Mucosa of stomach (tissue), 1 donor: Measurements from ENCODE around the gene SEMA7A.

Experiments used
- H3K27me3 ChIP-seq: one replicate; pipeline ENCODE4 v1.7.0; 2013; ENCODE audit warnings: mild to moderate bottlenecking, low read length; ENCODE audit not compliant: control insufficient read depth, insufficient read depth
- H3K36me3 ChIP-seq: one replicate; pipeline ENCODE4 v1.7.0; 2013; ENCODE audit warnings: low read length; ENCODE audit not compliant: control insufficient read depth, insufficient read depth
- H3K4me1 ChIP-seq: one replicate; pipeline ENCODE4 v1.7.0; 2013; ENCODE audit warnings: mild to moderate bottlenecking, low read length; ENCODE audit not compliant: control insufficient read depth, insufficient read depth
- H3K4me3 ChIP-seq: one replicate; pipeline ENCODE4 v1.7.0; 2013; ENCODE audit warnings: low read length
- H3K9ac ChIP-seq: one replicate; pipeline ENCODE4 v1.7.0; 2013; ENCODE audit warnings: mild to moderate bottlenecking, low read length, moderate library complexity
- H3K9me3 ChIP-seq: one replicate; pipeline ENCODE4 v1.7.0; 2013; ENCODE audit warnings: mild to moderate bottlenecking, low read length, moderate library complexity; ENCODE audit not compliant: control insufficient read depth
- donor health status: Pancreatic carcinoma.

The SEMA7A gene

GRCh38 chr15:74424901-74425528 is 8.7 kb downstream of the SEMA7A start:
- Histone ChIP-seq H3K27me3 (no peaks in the 10 kb centered on the region), H3K4me3 (no peak overlapping the region), H3K4me1 (no peaks in the 10 kb centered on the region), H3K9me3 (no peaks in the 10 kb centered on the region), H3K9ac (no peak overlapping the region), H3K36me3 (no peaks in the 10 kb centered on the region)

DNA sequence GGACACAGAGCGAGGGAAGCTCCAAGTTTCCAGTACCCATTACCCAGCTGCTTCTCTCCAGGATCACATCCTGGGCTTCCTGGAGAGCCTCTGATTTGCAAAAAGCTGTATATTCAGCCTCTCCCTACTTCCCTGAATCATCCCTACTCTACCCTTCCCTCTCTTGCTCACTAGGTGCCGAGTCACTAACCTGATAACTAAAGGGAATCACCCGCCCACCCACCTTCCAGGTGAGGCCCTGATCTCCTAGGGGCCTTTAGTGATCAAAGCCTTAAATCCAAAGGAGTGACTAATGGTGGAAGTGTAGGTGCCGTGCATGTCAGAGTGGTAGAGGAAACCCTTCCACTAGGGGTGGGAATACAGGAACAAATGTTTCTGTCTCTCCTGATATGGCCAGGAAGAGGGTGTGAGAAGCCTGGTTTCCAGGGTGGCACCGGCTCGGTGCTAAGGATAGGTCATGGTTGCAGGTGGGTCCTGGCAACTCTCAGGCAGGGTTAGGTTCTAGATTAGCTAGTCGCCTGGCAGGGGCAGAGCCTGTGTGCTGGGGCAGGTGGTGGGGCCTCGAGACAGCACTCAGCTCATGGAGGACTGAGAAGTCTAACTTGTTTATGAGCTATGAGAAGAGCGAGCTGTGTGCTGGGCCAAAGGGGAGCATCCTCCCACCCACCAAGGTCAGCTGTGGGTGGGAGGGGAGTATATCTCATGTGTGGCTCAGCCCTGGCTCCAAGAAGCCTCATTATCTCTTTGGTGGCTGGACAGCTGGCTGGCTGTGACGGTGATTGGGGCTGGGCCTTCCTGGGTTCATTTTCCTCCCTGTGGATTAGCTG is 10.1 kb downstream of the SEMA7A start:
- no peak overlapping the region for H3K9ac ChIP-seq
- H3K36me3 ChIP-seq, result no peaks in the 10 kb centered on the region
- H3K4me3 ChIP-seq, result no peak overlapping the region
- no peaks in the 10 kb centered on the region for H3K27me3 ChIP-seq
- H3K4me1 ChIP-seq, result peaks cover 6% of the 10 kb centered on the region
- no peaks in the 10 kb centered on the region for H3K9me3 ChIP-seq

- Histone ChIP-seq H3K4me3 (no peak overlapping the region), H3K27me3 (no peaks in the 10 kb centered on the region), H3K9me3 (no peaks in the 10 kb centered on the region), H3K9ac (no peak overlapping the region), H3K4me1 (peaks cover 9% of the 10 kb centered on the region), H3K36me3 (no peaks in the 10 kb centered on the region)
Measured at GRCh38 chr15:74422652-74423430, 10.9 kb downstream of the SEMA7A start.

DNA sequence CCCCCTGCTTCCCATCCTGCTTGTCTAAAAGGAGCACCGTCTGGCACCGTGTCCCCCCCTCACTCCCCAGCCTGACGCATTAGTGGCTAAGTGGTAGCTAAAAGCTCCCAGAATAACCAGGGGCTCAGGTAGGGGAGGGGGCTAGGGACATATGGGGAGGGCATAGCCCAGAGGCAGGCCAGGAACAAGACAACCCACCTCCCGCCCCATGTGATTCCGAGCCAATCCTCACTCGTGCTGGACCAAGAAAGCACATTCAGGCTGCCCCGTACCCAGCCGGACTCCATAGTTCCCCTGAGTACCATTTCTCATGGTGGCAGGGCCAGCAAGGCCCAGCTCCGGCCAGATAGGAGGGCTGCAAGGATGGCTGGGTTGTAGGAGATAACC is 11.5 kb downstream of the SEMA7A start:
- H3K9me3 ChIP-seq, result no peaks in the 10 kb centered on the region
- H3K27me3 ChIP-seq, result no peaks in the 10 kb centered on the region
- no peak overlapping the region for H3K4me3 ChIP-seq
- H3K4me1 ChIP-seq, result peaks cover 9% of the 10 kb centered on the region
- H3K36me3 ChIP-seq, result no peaks in the 10 kb centered on the region
- H3K9ac ChIP-seq, result no peak overlapping the region

- no peak overlapping the region for H3K9ac ChIP-seq
- H3K9me3 ChIP-seq, result no peaks in the 10 kb centered on the region
- H3K4me1 ChIP-seq, result peaks cover 9% of the 10 kb centered on the region
Measured at GRCh38 chr15:74421302-74422245, 12.2 kb downstream of the SEMA7A start.

GRCh38 chr15:74420193-74420905 is 13.4 kb downstream of the SEMA7A start:
- H3K4me1 ChIP-seq, result peaks cover 9% of the 10 kb centered on the region
- H3K36me3 ChIP-seq, result no peaks in the 10 kb centered on the region
- H3K27me3 ChIP-seq, result no peaks in the 10 kb centered on the region
- H3K9ac ChIP-seq, result no peak overlapping the region
- no peaks in the 10 kb centered on the region for H3K9me3 ChIP-seq
- H3K4me3 ChIP-seq, result no peak overlapping the region

More at GRCh38 chr15:74421302-74422245, 12.2 kb downstream of the SEMA7A start:
- Histone ChIP-seq H3K4me3 (no peak overlapping the region), H3K36me3 (no peaks in the 10 kb centered on the region), H3K27me3 (no peaks in the 10 kb centered on the region)

DNA sequence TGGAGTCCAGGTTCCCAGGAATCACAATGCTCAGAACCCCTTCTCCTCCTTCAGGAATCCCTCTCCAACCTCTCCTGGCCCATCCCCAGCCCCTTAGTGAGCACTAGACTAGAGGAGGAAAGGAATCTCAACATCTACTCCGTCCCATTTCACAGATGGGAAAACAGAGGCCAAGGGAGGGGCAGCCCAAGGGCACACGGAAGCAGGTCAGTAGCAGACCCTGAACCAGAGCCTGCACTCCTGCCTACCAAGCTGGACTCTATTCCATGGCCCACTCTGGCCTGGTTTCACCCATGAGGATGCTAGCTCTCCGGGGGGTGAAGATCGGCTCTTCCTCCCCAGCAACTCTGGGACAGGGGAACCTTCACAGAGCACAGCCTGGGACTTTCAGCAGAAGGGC is 14.3 kb downstream of the SEMA7A start:
- no peaks in the 10 kb centered on the region for H3K36me3 ChIP-seq
- H3K4me1 ChIP-seq, result peaks cover 9% of the 10 kb centered on the region
- H3K9ac ChIP-seq, result no peak overlapping the region
- H3K9me3 ChIP-seq, result no peaks in the 10 kb centered on the region
- H3K4me3 ChIP-seq, result no peak overlapping the region
- H3K27me3 ChIP-seq, result no peaks in the 10 kb centered on the region

DNA sequence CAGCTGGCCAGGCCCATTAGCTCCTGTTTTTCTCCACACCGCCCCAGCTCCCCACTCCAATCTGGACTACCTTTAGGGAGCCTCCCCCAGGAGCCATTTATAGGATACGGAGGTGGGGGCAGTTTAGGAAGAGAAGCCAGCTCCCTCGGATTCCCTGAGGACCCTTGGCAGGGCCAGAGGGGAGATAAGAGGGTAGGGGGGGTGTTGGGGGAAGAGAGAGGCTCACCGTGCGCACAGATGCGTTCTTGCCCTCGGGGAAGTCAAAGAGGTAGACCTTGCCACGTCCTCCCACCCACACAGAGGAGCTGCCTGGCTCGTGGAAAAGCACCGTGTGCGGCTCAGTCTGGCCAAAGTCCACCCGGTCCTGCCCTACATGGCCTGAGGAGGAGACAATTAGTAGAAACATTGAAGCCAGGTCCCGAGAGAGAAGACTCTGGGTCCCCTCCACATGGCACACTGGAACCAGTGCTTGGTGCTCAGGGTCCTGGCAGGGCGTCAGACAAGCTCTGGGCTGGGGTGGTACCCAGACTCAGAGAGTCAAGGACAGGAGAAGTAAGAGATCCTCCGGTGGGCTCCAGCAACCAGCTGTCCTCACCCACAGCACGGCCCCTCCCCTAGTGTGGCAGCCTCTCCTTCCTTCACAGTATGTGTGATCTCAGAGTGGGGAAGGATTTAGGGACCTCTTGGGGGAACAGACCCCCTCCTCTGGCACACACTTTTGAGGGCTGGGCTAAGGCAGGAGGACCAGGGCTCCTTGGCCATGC is 15.0 kb downstream of the SEMA7A start:
- Histone ChIP-seq H3K36me3 (no peaks in the 10 kb centered on the region), H3K4me1 (peaks cover 9% of the 10 kb centered on the region), H3K27me3 (no peaks in the 10 kb centered on the region), H3K4me3 (no peak overlapping the region), H3K9me3 (no peaks in the 10 kb centered on the region), H3K9ac (no peak overlapping the region)

DNA sequence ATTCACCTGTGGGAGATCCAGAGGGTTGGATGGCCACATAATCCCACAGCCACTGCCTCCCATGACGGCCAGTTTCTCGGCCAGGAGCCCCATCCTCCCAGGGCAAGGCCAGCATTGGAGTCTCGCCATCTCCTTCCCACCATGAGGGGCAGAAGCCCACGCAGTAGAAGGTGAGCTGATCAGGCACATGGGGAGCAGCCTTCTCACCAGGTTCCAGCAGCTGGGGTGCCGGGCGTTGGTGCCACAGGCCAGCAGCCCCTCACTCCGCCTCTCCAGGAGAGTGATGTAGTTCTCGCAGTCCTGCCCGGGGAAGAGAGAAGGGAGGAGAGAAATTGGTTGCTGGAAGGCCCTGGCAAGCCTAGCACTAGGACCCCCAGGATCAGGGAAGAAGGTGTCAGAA is 16.1 kb downstream of the SEMA7A start:
- Histone ChIP-seq H3K27me3 (no peaks in the 10 kb centered on the region), H3K9me3 (no peaks in the 10 kb centered on the region), H3K4me3 (no peak overlapping the region), H3K9ac (no peak overlapping the region), H3K4me1 (peaks cover 9% of the 10 kb centered on the region), H3K36me3 (no peaks in the 10 kb centered on the region)

GRCh38 chr15:74417225-74417624 is 16.5 kb downstream of the SEMA7A start:
- H3K4me3 ChIP-seq, result no peak overlapping the region
- no peaks in the 10 kb centered on the region for H3K9me3 ChIP-seq
- H3K4me1 ChIP-seq, result peaks cover 9% of the 10 kb centered on the region
- H3K27me3 ChIP-seq, result no peaks in the 10 kb centered on the region
- no peaks in the 10 kb centered on the region for H3K36me3 ChIP-seq
- H3K9ac ChIP-seq, result no peak overlapping the region
